Peyer's patch (tissue), 4 donors: ENCODE results near the gene EMP1. TPM values are rescaled to one million over a fixed set of nuclear protein-coding genes. Genes with fewer than 3 reads are reported as not detected.

ENCODE experiments used
- DNase-seq, 3 donors: peaks; one replicate each; pipeline ENCODE4 v3.0.0-alpha.2; 2017 to 2019
- H3K27ac ChIP-seq, 4 donors: fragments of 200-600 bp; sonication (generic); one replicate each; pipeline ENCODE4 v1.5.1; 2016 to 2019
- H3K27me3 ChIP-seq, 2 donors: fragments of 200-600 bp; sonication (generic); one replicate each; pipeline ENCODE4 v1.5.1; 2019
- H3K36me3 ChIP-seq, 3 donors: fragments of 200-600 bp; sonication (generic); one replicate each; pipeline ENCODE4 v1.5.1; 2016 to 2019
- H3K4me1 ChIP-seq, 4 donors: fragments of 200-600 bp; sonication (generic); one replicate each; pipeline ENCODE4 v1.5.1; 2016 to 2019
- H3K4me3 ChIP-seq, 4 donors: fragments of 200-600 bp; sonication (generic); 1 replicate in 3 of 4; 2 replicates in 1 of 4; pipeline ENCODE4 v1.5.1; 2016 to 2019; ENCODE audit warnings: mild to moderate bottlenecking in 1 of 4
- H3K9me3 ChIP-seq, 4 donors: fragments of 200-600 bp; sonication (generic); one replicate each; pipeline ENCODE4 v1.5.1; 2016 to 2019; ENCODE audit warnings: mild to moderate bottlenecking in 1 of 4
- CTCF ChIP-seq, 6 experiments: fragments of 450-650 bp in 4 of 6; fragments of 200-600 bp in 2 of 6; sonication (generic) in 1 of 6; IDR thresholded peaks; one replicate each; pipeline ENCODE4 v1.5.1; 2017 to 2019; ENCODE audit warnings: antibody characterized with exemption in 6 of 6, mild to moderate bottlenecking in 3 of 6, moderate library complexity in 1 of 6
- POLR2A ChIP-seq, 2 donors: fragments of 450-650 bp; IDR thresholded peaks; one replicate each; pipeline ENCODE4 v1.5.1; 2017; ENCODE audit warnings: antibody characterized with exemption in 2 of 2, mild to moderate bottlenecking in 2 of 2, moderate library complexity in 2 of 2
- total RNA-seq, 4 donors: library from RNA; depleted of rRNA; stranded (reverse); fragments of >200 nt; gene quantifications; one replicate each; pipeline ENCODE4 v1.1.0, GENCODE V29; 2016

Gene EMP1
- total RNA-seq, 4 donors from 2014 or later, result 37.1 to 110 (median 87.3) TPM

GRCh38 chr12:13204428-13204827 is 7.9 kb downstream of the EMP1 start:
- Histone ChIP-seq H3K27ac (peak overlapping the region in 1 of 4 donors; percentile 33), H3K4me1 (peaks cover 0 to 50% (median 0%) of the 10 kb centered on the region in 4 donors)

GRCh38 chr12:13205809-13206559 is 9.5 kb downstream of the EMP1 start:
- Histone ChIP-seq H3K36me3 (no peaks in the 10 kb centered on the region), H3K4me3 (no peak overlapping the region), H3K27me3 (no peaks in the 10 kb centered on the region), H3K9me3 (no peaks in the 10 kb centered on the region), H3K27ac (peak overlapping the region in 1 of 4 donors; percentile 41), H3K4me1 (peaks cover 0 to 51% (median 0%) of the 10 kb centered on the region in 4 donors)
- TF ChIP-seq POLR2A (IDR thresholded peaks at IDR 0.05) (no peak), CTCF (IDR thresholded peaks at IDR 0.05) (no peak)
- no peak for DNase-seq

More at GRCh38 chr12:13204428-13204827, 7.9 kb downstream of the EMP1 start:
- Histone ChIP-seq H3K9me3 (no peaks in the 10 kb centered on the region), H3K36me3 (no peaks in the 10 kb centered on the region), H3K27me3 (no peaks in the 10 kb centered on the region), H3K4me3 (no peak overlapping the region)
- no peak for DNase-seq
- TF ChIP-seq POLR2A (IDR thresholded peaks at IDR 0.05) (no peak), CTCF (IDR thresholded peaks at IDR 0.05) (no peak)

- no peak overlapping the region for H3K4me3 ChIP-seq
- no peak for DNase-seq
- no peaks in the 10 kb centered on the region for H3K27me3 ChIP-seq
- no peak overlapping the region for H3K27ac ChIP-seq
- peaks cover 0 to 53% (median 0%) of the 10 kb centered on the region in 4 donors for H3K4me1 ChIP-seq
- no peaks in the 10 kb centered on the region for H3K9me3 ChIP-seq
- TF ChIP-seq CTCF (IDR thresholded peaks at IDR 0.05) (no peak), POLR2A (IDR thresholded peaks at IDR 0.05) (no peak)
- no peaks in the 10 kb centered on the region for H3K36me3 ChIP-seq
Observed at GRCh38 chr12:13206560-13206897, 10.0 kb downstream of the EMP1 start.

GRCh38 chr12:13208533-13209435 is 12.3 kb downstream of the EMP1 start:
- H3K27me3 ChIP-seq, result no peaks in the 10 kb centered on the region
- peaks cover 0 to 9% (median 0%) of the 10 kb centered on the region in 3 donors for H3K36me3 ChIP-seq
- H3K9me3 ChIP-seq, result no peaks in the 10 kb centered on the region
- no peak overlapping the region for H3K4me3 ChIP-seq
- TF ChIP-seq POLR2A (IDR thresholded peaks at IDR 0.05) (no peak), CTCF (IDR thresholded peaks at IDR 0.05) (peak in 4 of 6 experiments; percentile 16 to 65 (median 53))
- DNase-seq, result no peak
- H3K4me1 ChIP-seq, result peaks cover 0 to 49% (median 0%) of the 10 kb centered on the region in 4 donors
- H3K27ac ChIP-seq, result peak overlapping the region in 2 of 4 donors; percentile 10 to 61

- no peak for DNase-seq
- peaks cover 0 to 18% (median 0%) of the 10 kb centered on the region in 3 donors for H3K36me3 ChIP-seq
- TF ChIP-seq CTCF (IDR thresholded peaks at IDR 0.05) (no peak), POLR2A (IDR thresholded peaks at IDR 0.05) (no peak)
- H3K4me3 ChIP-seq, result no peak overlapping the region
- peak overlapping the region in 2 of 4 donors; percentile 10 to 61 for H3K27ac ChIP-seq
- H3K4me1 ChIP-seq, result peaks cover 0 to 44% (median 0%) of the 10 kb centered on the region in 4 donors
- H3K9me3 ChIP-seq, result no peaks in the 10 kb centered on the region
- no peaks in the 10 kb centered on the region for H3K27me3 ChIP-seq
Observed at GRCh38 chr12:13209436-13210235, 13.1 kb downstream of the EMP1 start.
